Breast epithelium (tissue), 4 donors: ENCODE data around the gene DNAH3. TPM values are rescaled to one million over a fixed set of nuclear protein-coding genes. Genes with fewer than 3 reads are reported as not detected.
"Not testable (repeated sequence)": the region's sequence is repeated elsewhere in the genome, so short reads cannot be mapped to it uniquely, and the experiment has no call there.

ENCODE experiments used
- DNase-seq, 2 donors: peaks; one replicate each; pipeline ENCODE4 v3.0.0-alpha.2; 2019; ENCODE audit warnings: low spot score in 2 of 2
- H3K27ac ChIP-seq, 2 donors: fragments of 200-600 bp; sonication (generic) in 1 of 2; one replicate each; pipeline ENCODE4 v1.5.1; 2016 to 2019; ENCODE audit warnings: mild to moderate bottlenecking in 1 of 2
- H3K27me3 ChIP-seq, 2 donors: fragments of 200-600 bp; sonication (generic) in 1 of 2; one replicate each; pipeline versions ENCODE4 v1.5.1 to v1.6.0; 2017 to 2019; ENCODE audit warnings: control low read depth in 1 of 2, mild to moderate bottlenecking in 1 of 2
- H3K36me3 ChIP-seq: fragments of 200-600 bp; one replicate; pipeline ENCODE4 v1.5.1; 2019
- H3K4me1 ChIP-seq, 2 donors: fragments of 200-600 bp; sonication (generic); one replicate each; pipeline ENCODE4 v1.5.1; 2016 to 2019; ENCODE audit warnings: control low read depth in 1 of 2
- H3K4me3 ChIP-seq, 3 donors: fragments of 200-600 bp; sonication (generic); 1 replicate in 2 of 3; 2 replicates in 1 of 3; pipeline ENCODE4 v1.5.1; 2016 to 2019; ENCODE audit warnings: mild to moderate bottlenecking in 3 of 3, moderate library complexity in 2 of 3
- H3K9me3 ChIP-seq, 2 donors: fragments of 200-600 bp; sonication (generic) in 1 of 2; one replicate each; pipeline ENCODE4 v1.5.1; 2016 to 2019; ENCODE audit warnings: control low read depth in 1 of 2
- CTCF ChIP-seq, 3 donors: fragments of 450-650 bp; IDR thresholded peaks; one replicate each; pipeline ENCODE4 v1.5.1; 2016 to 2017; ENCODE audit warnings: antibody characterized with exemption in 3 of 3, mild to moderate bottlenecking in 3 of 3, moderate library complexity in 3 of 3
- POLR2A ChIP-seq: fragments of 450-650 bp; IDR thresholded peaks from one replicate; pipeline ENCODE4 v1.6.1; 2016; ENCODE audit warnings: antibody characterized with exemption, mild to moderate bottlenecking, moderate library complexity
- POLR2AphosphoS5 ChIP-seq, 3 donors: sonication (generic); formaldehyde crosslinking; IDR thresholded peaks; one replicate each; pipeline ENCODE4 v1.6.1; 2017; ENCODE audit warnings: antibody characterized with exemption in 3 of 3
- intact Hi-C: fragments of 100-400 bp; cut with DNase I; formaldehyde crosslinking; loops from one replicate; pipeline ENCODE4 v1.15.1; 2023; ENCODE audit warnings: low total_unique reads
- total RNA-seq, 3 donors: library from RNA; depleted of rRNA; stranded (reverse); fragments of >200 nt; gene quantifications; one replicate each; pipeline ENCODE4 v1.1.0, GENCODE V29; 2016

The DNAH3 gene
- total RNA-seq, 3 donors from 2014 or later, result under 0.01 to 0.59 TPM; not detected in 1

- intact Hi-C loops, result no loop called here
- no peaks in the 10 kb centered on the region for H3K36me3 ChIP-seq
- DNase-seq, result no peak
Measured at GRCh38 chr16:21056396-21056795, 94.2 kb downstream of the DNAH3 start.

DNA sequence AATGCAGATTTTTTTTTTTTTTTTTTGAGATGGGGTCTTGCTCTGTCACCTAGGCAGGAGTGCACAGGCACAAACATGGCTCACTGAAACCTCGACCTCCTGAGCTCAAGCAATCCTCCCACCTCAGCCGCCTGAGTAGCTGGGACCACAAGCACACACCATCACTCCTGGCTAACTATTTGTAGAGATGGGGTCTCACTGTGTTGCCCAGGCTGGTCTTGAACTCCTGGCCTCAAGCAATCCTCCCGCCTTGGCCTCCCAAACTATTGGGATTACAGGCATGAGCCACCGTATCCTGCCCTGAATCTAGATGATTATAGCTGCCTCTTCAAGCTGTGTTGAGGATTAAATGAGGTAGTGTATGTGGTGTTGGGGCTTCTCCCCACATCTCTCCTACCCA lies 94.9 kb downstream of the DNAH3 start:
- H3K9me3 ChIP-seq, intact Hi-C loops, H3K4me3 ChIP-seq, H3K4me1 ChIP-seq, DNase-seq, H3K27me3 ChIP-seq, H3K27ac ChIP-seq, H3K36me3 ChIP-seq: not testable (repeated sequence)

More at GRCh38 chr16:21056396-21056795, 94.2 kb downstream of the DNAH3 start:
- Histone ChIP-seq H3K4me1 (no peaks in the 10 kb centered on the region), H3K4me3 (no peak overlapping the region), H3K27ac (no peak overlapping the region), H3K27me3 (no peaks in the 10 kb centered on the region), H3K9me3 (no peaks in the 10 kb centered on the region)
- TF ChIP-seq POLR2AphosphoS5 (IDR thresholded peaks at IDR 0.05) (no peak), CTCF (IDR thresholded peaks at IDR 0.05) (no peak), POLR2A (no peak)

DNA sequence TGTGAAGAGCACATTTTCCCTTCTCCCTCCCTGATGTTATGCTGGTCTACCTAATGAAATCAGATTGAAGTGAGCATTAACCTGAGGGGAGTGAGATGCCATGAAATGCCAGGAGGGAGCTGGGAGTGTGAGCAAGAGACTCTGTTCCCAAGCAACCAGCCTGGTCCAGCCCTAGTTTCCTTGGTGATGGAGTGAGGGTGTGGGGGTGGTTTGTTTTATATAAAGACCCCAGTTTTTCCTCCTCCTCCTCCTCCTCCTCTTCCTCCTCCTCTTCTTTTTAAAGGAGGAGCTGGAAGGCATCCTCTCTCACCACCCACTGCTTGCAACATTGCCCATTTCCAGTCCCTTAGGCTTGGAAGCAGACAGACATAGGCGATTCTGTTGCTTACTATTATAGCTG lies 97.1 kb downstream of the DNAH3 start:
- H3K4me1 ChIP-seq, result no peaks in the 10 kb centered on the region
- TF ChIP-seq POLR2A, result no peak
- TF ChIP-seq CTCF (IDR thresholded peaks at IDR 0.05), result no peak
- TF ChIP-seq POLR2AphosphoS5 (IDR thresholded peaks at IDR 0.05), result no peak
- no peak overlapping the region for H3K27ac ChIP-seq
- intact Hi-C loops, result no loop called here
- no peaks in the 10 kb centered on the region for H3K36me3 ChIP-seq
- no peak for DNase-seq
- H3K27me3 ChIP-seq, result no peaks in the 10 kb centered on the region
- H3K4me3 ChIP-seq, result no peak overlapping the region
- H3K9me3 ChIP-seq, result no peaks in the 10 kb centered on the region

DNA sequence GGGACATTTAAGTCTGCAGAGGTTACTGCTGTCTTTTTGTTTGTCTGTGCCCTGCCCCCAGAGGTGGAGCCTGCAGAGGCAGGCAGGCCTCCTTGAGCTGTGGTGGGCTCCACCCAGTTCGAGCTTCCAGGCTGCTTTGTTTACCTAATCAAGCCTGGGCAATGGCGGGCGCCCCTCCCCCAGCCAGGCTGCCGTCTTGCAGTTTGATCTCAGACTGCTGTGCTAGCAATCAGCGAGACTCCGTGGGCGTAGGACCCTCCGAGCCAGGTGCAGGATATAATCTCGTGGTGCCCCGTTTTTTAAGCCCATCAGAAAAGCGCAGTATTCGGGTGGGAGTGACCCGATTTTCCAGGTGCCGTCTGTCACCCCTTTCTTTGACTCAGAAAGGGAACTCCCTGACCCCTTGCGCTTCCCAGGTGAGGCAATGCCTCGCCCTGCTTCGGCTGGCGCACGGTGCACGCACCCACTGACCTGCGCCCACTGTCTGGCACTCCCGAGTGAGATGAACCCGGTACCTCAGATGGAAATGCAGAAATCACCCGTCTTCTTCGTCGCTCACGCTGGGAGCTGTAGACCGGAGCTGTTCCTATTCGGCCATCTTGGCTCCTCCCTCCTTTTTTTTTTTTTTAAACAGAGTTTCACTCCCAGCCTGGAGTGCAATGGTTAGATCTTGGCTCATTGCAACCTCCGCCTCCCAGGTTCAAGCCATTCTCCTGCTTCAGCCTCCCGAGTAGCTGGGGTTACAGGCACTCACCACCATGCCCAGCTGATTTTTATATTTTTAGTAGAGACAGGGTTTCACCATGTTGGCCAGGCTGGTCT lies 102.3 kb downstream of the DNAH3 start:
- H3K36me3 ChIP-seq, DNase-seq, H3K27me3 ChIP-seq, intact Hi-C loops, H3K27ac ChIP-seq, H3K4me3 ChIP-seq, H3K4me1 ChIP-seq, H3K9me3 ChIP-seq: not testable (repeated sequence)

DNA sequence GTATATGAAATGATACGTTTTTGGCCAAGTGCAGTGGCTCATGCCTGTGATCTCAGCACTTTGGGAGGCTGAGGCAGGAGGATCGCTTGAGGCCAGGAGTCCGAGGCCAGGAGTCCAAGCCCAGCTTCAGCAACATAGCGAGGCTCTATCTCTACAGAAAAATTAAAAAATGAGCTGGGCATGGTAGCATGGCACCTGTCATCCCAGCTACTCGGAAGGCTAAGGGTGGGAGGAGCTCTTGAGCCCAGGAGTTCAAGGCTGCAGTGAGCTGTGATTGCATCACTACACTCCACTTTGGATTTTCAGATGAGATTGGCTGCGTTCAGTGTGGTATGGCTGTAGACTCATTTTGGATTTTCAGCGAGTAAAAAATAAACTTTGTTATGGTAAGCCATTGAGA lies 112.4 kb downstream of the DNAH3 start:
- Histone ChIP-seq H3K36me3 (no peaks in the 10 kb centered on the region), H3K4me3 (no peak overlapping the region), H3K4me1 (no peaks in the 10 kb centered on the region), H3K27ac (no peak overlapping the region), H3K27me3 (no peaks in the 10 kb centered on the region), H3K9me3 (no peaks in the 10 kb centered on the region)
- DNase-seq, result no peak
- TF ChIP-seq POLR2AphosphoS5 (IDR thresholded peaks at IDR 0.05) (no peak), CTCF (IDR thresholded peaks at IDR 0.05) (no peak), POLR2A (no peak)
- intact Hi-C loops, result no loop called here

DNA sequence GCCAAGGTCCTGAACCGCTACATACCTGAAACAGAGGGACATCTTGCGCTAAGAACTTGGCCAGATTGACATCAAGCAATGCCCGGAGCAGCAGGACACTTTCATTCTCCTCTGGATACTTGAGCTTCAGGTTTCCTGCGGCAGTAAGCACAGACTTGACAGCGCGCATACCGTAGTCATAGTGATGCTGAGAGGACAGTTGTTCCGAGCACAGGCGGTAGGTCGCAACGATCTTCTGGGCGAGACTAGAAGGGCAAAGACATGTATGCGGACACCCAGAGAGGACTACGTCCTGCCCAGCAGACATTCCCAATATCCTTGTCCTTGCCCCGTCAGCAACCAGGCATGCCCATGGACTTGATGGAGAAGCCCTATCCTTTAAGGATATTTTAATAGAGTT lies 112.9 kb downstream of the DNAH3 start:
- TF ChIP-seq POLR2AphosphoS5 (IDR thresholded peaks at IDR 0.05) (no peak), POLR2A (no peak), CTCF (IDR thresholded peaks at IDR 0.05) (no peak)
- Histone ChIP-seq H3K27me3 (no peaks in the 10 kb centered on the region), H3K36me3 (no peaks in the 10 kb centered on the region), H3K4me1 (no peaks in the 10 kb centered on the region), H3K9me3 (no peaks in the 10 kb centered on the region), H3K4me3 (no peak overlapping the region), H3K27ac (no peak overlapping the region)
- DNase-seq, result no peak
- intact Hi-C loops, result no loop called here
